GM20000 (cell line): Measurements from ENCODE around the gene LRRC27.

Source experiments
- DNase-seq: peaks from one replicate; pipeline ENCODE4 v3.0.0; 2012; ENCODE audit warnings: low spot score
- TF ChIP-seq, protein P1 (sequence below): IDR thresholded peaks from 2 replicates; pipeline ENCODE4 v1.5.1; 2012; ENCODE audit warnings: mild to moderate bottlenecking, control low read depth; ENCODE audit errors: extremely low read depth, missing control alignments

The LRRC27 gene

DNA sequence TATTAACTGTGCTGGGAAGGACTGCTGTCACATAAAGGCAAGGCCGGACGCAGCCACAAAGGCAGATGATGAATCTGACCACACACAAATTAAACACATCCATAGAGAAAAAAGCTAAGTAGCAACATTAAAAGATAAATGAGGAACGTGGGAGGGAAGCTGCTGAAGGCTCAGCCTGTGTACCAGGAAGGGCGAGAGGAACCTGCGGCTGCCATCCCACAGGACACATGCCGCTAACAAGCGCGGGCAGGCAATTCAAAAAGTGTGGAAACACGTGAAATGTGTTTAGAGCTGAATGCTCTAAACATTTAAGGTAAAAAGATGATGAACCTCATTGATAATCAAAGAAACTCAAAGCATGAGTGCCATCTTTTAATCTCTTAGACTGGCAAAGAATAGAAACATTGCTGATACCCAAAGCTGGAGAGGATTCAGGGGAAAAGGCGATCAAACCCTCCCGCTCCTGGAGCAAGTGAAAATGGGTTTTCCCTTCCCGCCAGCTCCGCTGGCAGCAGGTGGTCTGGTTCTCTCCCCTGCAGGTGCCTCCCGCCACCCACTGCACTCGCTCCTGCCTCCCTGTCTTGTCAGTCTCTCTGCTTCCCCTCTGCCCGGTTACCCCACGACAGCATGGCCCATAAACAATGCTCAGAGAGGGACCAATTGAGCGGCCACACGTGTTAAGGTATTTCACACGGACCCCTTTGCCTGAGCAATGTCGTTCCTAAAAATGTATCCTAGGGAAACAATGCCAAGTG, 28.5 kb upstream of the LRRC27 start:
- no peak for DNase-seq
- TF ChIP-seq, protein P1, sequence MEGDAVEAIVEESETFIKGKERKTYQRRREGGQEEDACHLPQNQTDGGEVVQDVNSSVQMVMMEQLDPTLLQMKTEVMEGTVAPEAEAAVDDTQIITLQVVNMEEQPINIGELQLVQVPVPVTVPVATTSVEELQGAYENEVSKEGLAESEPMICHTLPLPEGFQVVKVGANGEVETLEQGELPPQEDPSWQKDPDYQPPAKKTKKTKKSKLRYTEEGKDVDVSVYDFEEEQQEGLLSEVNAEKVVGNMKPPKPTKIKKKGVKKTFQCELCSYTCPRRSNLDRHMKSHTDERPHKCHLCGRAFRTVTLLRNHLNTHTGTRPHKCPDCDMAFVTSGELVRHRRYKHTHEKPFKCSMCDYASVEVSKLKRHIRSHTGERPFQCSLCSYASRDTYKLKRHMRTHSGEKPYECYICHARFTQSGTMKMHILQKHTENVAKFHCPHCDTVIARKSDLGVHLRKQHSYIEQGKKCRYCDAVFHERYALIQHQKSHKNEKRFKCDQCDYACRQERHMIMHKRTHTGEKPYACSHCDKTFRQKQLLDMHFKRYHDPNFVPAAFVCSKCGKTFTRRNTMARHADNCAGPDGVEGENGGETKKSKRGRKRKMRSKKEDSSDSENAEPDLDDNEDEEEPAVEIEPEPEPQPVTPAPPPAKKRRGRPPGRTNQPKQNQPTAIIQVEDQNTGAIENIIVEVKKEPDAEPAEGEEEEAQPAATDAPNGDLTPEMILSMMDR: no peak

DNA sequence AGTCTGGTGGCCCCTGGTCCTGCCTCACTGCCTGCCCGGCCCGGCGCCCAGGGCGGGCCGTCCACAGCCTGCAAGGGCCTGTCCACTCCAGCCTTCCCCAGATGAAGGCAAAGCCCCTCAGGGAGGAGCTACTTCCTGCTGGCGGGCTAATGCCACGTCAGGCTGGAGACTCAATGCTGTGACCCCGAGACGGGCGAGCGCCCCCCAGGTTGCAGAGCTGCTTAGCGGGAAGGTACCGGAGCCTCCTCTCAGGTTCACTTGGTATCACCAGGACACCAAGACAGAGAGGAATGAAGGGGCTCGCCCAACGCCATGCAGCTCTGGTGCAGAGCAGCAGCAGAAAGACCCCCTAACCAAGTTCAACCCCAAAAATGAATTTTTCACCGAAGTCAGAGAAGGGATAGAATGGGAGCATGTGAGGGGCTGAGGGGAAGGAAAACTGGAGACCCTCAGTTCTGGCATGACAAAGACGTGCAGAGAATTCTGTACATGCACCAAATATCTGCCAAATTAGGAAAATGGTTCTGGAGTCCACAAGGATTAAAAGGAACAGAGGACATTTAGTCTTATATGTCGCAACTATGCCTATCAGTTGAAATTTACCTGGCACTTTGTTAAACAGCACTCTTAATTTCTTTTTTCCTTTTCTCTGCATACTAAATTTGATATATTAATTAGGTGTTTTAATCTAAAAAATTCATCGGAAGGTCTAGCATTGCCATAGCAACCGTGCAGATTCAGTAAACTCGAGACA, 27.1 kb upstream of the LRRC27 start:
- TF ChIP-seq, protein P1: no peak
- DNase-seq: no peak

GRCh38 chr10:132305654-132306342, 26.2 kb upstream of the LRRC27 start:
- TF ChIP-seq, protein P1: no peak
- DNase-seq: no peak

DNA sequence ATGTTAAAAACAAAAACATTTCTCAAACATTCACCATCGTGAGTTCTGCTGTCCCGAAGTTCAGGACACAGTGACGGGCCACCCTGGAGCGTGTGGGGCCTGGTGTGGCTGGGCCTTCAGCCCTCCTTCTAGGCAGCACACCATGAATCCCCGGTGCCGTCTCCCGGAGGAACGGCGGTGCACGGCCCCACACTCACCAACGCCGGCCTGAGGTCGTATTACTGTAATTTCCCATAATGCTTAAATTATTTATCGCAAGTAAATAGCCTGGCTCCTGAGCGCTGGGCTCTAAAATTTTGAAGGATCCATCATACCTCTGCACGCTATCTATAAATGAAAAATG, 25.7 kb upstream of the LRRC27 start:
- no peak for DNase-seq
- TF ChIP-seq, protein P1: no peak

DNA sequence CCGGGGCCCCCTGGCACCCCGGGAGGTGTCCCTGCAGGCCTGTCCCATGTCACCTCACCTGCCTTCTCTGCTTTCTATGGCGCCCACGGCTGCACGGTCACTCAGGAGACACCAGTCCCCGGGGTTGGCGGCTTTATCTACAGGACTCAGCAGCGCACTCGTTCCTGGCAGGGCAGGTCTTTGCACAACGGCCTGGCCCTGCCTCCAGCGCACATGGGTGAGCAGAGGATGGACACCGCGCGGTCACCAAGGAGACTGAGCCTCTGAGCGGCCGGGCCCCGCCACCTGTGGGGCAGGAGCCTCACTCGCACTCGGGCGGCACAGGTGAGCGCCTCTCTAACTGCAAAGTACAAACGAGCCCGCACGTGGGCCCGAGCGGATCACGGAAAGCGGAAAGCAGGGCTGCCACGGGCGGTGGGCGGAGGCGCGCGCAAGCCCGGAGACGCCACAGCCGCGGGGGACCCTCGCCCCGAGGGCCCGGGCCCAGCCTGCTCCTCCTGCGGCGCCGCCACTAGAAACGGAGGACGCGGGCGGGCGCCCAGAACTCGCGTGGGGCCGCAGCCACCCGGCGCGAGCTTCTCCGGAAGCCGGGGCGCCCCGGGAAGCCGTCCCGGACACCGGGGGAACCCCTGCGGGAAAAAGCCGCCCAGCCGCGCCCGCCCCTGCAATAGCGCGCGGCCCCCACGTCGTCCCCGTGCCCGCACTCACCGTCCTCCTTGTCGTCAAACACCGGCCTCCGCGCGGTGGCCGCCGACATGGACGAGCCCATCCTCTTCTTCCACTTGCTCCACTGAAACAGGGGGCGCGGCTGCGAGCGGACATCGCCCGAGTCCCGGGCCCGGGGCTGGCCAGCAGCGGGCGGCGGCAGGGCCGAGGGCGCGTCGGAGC, 24.9 kb upstream of the LRRC27 start:
- TF ChIP-seq, protein P1: no peak
- no peak for DNase-seq

- DNase-seq: peak; percentile 100
- TF ChIP-seq, protein P1: no peak
Observed at GRCh38 chr10:132307823-132308586, 24.0 kb upstream of the LRRC27 start, which contains the start of gene STK32C. STK32C (minus strand) TSS chr10:132307950; CDS start chr10:132307833, 117 bp downstream.
